ENCODE data around the gene FHOD1.

The FHOD1 gene

DNA sequence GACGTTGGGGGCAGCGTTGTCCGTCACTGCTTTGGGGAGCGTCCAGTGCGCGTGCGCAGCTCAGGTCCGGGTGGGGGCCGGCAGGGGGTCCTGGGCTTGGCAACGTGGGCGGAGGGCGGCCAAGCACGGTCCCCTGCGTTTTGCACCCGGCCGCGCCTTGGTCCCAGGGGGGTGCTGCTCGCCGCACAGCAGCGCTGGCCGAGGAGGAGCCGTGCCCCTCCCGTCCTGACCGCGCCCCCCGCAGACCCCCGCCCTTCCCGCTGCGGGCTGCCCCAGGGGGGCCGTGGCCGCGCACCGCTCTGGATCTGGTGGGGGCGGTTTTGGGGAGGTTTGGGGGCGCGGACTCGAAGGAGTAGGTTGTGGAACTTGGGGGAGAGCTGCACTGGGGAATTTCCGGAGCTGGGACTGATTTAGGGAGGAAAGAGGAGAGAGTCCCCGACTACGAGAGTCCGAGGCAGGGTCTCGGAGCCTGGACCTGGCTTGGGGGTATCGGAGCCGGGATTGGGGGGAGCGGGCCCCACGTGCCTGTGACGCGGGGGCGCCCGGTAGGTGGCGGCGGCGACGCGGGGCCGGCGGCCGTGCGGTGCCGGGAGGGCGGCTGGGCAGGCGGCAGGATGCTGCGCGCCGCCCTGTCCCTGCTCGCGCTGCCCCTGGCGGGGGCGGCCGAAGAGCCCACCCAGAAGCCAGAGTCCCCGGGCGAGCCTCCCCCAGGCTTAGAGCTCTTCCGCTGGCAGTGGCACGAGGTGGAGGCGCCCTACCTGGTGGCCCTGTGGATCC lies 1.3 kb upstream of the FHOD1 start, which contains the start of gene SLC9A5:
Gene SLC9A5 (plus strand): TSS at position 579 of the 777 bp plus-strand sequence. CDS start 36 bp downstream, at position 615.
- DNase-seq: peak; percentile 65

DNA sequence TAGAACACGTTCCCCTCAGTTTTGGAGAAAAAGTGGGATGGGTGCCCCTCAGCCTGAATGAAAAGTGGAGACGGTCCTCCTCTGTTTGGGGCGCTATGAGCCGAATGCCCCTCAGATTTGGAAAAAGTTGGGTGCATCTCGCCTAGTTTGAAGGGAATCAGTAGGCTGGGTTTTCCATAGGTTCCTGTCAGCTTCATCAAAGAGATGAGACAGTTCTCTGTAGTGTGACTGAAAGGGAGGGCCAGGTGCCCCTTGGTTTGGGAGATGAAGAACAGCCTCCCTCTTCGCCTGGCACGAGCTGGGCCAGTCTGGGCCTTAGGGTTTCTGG lies 756 bp upstream of the FHOD1 start:
- DNase-seq: no peak

DNA sequence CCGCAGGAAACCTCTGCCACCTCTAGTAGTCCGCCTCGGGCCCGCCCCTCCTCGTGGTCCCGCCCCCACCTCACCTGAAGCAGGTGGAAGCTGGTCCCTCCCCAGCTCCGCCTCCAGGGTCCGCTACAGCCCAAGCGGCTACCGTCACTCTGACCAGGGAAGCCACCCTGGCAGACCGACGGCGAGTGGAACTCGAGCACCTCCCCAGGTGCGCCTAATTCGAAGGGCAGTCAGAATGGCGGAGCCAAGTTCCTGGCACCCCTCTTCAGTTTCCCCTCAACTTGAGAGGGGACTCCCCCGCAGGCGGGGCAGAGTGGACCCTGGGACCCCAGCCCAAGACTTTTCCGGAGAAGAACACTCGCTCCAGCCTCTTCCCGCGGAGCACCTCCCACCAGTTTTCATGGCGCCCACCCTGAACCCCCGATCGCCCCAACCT lies 507 bp downstream of the FHOD1 start:
- no peak for DNase-seq

DNA sequence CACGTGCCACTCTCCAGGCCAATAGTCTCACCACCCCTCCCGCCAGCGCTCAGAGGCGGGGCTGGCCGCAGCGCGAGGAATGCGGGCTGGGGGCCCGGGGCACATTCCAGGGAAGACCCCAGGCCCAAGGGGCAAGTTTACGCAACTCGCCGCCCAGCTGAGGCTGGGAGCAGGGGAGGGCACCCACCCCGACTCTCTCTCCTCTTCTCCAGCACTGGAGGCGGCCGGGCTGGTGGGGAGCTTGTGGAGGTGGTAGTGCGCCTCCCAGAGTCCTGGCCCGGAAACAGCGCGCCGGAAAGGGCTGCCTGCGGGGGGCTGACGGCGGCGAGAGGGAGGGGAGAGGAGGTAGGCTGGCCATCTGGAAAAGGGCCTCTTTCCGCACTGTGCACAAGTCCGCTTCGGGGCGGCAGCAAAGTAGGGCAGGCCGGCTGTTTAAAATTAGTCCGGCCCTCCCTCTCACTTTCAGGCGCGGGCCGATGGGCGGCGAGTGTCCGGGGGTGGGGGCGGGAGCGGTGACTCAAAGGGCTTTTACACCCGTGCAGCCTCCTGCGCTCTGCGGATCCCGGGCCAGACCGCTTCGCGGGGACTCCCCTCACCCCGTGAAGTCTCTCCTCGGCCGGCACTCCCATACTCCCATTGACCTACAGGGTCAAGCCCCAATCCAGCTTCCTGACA lies 1.1 kb downstream of the FHOD1 start:
- peak; percentile 90 for DNase-seq

DNA sequence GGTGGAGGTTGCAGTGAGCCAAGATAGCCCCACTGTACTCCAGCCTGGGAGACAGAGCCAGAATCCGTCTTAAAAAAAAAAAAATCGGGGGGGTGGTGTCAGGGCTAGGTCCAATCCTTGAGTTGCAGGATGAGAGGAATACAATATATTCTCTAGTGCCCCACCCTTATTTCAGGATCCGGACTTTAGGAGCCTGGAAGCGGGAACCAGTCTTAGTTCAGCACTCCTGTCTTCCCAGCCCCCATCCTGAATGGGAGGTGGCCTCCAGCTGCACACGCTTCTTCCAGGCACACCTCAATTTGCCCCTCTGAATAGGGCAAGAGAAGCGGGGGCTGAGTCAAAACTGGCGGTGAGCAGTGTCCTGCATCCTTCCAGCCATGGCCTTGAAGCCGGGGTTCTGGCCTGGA lies 1.6 kb downstream of the FHOD1 start:
- DNase-seq: no peak

DNA sequence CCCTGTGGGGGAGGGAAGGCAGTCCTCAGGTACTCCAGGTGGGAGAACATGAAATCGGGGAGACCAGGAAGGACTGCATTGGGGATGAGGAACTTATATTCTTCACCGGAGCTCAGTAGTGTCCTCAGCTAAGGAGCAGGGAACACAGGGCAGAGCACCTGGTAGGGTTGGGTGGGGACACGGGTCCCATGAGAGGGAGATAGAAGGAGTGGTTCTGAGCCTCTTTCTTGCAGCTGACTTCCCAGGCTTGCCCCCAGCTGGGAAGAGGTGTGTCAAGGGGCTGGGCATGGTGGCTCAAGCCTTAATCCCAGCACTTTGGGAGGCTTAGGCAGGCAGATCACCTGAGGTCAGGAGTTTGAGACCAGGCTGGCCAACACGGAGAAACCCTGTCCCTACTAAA lies 2.1 kb downstream of the FHOD1 start:
- no peak for DNase-seq

DNA sequence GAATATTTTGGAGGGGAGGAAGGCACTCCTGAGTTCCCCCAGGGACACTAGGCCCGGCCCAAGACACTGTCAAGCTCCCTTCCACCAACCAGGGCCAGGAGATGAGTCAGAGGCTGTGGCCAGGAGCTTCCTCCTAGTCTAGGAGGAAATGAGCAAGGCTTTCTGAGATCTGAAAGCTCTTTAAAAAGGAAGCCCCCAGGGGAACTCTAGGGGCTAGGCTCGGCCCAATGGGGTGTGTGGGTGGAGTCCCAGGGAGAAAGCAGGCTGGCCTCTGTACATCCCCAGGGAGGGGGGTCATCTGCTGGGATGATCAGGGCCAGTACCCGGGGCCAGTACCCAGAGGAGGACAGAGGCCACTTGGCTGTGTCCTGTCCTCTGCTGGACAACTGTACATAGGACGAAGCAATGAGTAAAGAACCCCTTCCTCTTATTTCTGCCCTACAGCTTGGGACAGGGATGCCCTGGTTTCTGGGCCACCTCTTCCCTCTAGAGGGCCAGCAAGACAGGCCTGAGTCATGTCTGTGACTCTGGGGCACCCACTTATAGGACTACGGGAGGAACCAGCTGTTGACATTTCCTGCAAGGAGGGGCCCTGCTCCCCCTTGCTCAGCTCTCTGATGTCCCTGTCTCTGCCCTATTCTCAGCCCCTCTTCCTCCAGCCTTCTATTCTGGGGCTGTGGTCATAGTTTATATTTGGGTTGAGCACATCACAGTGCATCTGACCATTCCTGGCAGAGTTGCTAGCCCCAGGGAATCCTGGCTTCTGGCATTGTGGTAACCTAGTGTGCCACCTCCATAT lies 2.7 kb downstream of the FHOD1 start:
- DNase-seq: peak; percentile 62

DNA sequence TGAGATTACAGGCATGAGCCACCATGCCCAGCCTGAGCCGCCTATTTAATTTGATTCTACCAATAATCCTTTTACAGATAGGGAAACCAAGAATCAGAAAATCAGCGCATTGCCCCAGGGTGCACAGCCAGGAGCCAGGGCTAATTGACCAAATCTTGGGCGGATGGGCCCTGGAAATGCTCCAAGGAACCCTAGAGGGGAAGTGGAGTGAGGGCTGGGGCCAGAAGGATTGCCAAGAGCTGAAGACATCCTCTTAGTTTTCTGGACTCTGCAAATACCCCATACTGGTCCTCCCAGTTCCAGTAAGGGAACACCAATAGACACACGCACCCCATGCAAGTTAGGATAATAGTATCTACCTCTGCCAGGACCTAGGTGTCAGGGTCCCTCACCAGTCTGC lies 3.8 kb downstream of the FHOD1 start:
- DNase-seq: no peak

DNA sequence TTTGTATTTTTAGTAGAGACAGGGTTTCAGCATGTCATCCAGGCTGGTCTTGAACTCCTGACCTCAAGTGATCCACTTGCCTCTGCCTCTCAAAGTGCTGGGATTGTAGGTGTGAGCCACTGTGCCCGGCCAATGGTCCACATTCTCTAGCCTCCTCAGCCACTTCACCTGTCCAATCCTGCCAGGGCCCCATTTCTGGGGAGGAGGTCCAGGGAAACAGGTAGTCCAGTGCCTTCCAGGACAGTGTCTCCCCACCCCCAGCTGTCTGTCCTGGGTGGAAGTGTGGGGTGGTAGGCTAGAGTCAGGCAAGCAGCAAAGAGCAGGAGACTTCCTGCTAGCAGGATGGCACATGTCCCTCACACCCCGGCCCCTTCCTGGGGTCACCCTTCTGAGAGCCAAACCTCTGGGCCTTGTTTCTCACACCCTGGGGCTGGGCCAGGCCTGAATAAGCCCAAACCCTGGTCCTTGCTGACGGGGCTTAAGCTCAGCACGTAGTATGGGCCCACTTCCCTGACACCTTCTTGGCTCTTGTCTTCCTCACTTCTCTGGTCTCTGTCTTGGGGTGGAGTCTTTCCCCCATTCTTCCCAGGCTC lies 5.0 kb downstream of the FHOD1 start:
- no peak for DNase-seq

DNA sequence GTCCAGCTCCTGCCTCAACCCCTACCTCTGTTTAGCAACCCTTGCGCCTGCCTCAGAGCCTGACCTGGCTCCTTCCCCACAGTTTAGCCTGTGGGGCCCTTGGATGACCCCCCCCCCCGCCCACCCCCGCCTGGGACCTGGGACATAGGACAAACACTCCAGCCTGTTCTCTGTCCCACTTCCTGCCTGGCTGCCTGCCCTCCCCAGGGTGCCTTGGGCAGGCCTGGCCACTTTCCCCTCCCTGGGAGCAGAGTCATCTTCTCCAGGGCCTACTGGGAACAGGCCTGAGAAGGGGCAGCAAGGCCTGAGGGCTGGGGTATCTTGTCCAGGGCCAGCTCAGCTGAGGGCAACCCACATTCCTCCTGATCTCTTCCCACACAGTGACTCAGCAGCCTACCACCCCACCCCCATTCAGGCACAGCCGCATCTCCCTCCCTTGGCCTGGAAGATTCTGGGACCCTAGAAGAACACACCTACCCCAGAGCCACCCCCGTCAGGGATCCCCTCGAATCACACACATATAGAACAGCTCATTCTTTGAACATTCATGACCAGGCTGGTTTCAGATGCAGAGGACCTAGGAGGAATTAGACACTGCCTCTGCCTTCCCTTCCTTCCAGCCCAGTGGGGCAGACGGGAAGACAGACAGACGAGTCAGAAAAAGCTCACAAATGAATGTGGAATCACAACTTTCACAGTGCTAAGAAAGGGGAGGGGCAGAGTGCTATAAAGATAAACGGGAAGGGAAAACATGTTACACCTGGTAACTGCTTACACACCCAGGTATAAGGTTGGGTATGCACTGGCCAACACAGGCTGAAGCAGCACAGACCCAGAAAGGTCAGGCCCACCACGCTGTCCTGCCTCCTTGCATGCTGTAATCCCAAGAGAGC lies 6.0 kb downstream of the FHOD1 start:
- peak; percentile 34 for DNase-seq

DNA sequence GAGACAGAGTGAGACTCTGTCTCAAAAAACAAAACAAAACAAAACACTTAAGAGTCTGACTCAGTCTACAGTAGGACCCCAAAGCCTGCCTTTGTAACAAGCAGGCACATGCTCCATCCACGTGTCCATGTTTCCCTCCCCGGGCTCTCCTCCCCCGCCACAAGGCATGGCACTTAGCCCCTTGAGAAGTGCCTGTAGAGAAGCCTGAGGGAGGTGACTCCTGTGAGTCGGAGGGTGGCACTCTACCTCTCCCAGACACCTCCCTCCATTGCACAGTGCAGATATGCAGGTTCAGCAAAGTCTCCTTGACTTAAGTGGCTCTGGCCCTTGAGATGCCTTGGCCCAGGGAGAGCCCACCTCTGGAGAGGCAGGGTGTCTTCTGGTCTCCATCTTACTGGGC lies 6.8 kb downstream of the FHOD1 start:
- DNase-seq: no peak

DNA sequence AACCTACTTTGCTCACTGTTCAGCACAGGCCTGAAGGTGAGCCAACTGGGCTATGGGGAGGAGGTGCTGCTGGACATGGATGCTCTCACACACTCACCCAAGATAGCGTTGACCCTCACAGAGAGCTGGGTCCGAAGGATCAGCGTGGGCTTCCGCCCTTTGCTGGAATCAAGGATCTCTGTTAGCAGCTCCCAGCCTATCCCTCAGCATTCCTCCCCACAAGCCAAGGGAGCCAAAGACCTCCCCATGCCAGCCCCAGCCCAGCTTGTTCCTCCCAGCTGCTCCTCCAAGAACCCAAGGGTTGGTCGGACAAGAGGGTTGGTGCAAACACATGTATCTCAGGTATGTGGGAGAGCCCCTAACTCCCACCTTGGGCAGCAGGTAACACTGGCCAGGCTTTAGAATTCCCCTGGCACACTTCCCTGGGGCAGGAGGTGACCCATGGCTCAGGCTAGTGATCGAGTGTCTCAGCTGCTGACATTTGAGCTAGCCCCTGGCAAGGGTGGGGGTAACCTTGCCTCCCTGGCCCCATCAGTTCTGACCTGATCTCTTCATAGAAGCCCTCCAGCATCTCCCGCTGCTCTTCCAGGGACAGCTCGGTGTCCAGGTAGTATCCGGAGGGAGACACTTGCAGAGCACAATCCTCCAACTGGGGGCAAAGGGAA lies 8.3 kb downstream of the FHOD1 start:
- no peak for DNase-seq

DNA sequence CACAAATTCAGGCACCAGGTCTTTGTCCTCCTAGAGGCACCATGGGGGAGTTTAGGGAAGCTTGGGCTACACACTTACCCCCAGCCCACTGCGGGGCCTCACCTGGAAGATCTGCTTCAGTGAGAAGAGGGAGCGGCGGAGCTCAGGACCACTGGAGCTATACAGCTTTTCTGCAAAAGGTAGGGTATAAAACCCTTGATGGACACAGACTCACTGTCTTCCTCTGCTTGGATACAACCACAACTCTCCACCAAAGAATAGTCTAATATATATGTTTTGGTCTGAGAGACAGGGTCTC lies 9.1 kb downstream of the FHOD1 start:
- no peak for DNase-seq

DNA sequence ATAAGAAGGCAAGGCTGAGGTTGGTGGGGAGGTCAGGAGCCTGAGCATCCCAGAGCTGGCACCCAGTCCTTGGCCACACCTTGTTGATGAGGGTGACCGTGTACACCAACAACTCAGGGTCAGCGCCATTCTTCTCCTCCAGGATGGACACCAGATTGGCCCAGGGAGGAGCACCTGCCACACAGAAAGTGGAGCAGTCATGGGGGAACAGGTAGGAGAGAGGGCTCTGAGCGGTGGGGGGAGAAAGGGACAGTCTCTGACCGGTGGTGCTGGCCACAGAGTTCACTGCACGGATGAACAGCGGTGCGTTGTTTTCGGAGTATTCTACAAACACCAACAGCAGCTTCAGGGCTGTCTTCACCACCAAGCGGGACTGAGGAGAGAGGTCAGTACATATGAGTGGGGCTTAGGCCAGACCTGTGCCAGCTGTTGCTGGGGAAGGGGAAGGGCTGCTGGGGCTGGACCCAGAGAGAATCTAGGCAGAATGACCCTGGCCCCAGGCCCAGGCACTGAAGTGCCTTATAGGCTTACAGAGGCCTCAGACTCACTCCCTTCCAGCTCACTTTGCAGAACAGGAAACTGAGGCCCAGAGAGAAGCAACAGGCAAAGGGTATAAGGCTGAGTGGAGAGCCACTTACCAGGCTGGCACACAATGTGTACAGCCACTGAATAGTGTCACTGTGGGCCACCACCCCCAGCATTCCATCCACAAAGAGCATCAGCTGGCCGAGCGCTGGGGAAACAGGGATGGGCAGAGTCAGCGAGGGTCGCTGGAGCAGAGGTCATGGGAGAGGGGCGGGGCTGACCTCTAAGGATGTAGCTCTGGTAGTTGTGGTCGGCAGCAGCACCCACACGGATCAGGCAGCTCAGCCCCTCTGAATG lies 9.6 kb downstream of the FHOD1 start:
- no peak for DNase-seq

DNA sequence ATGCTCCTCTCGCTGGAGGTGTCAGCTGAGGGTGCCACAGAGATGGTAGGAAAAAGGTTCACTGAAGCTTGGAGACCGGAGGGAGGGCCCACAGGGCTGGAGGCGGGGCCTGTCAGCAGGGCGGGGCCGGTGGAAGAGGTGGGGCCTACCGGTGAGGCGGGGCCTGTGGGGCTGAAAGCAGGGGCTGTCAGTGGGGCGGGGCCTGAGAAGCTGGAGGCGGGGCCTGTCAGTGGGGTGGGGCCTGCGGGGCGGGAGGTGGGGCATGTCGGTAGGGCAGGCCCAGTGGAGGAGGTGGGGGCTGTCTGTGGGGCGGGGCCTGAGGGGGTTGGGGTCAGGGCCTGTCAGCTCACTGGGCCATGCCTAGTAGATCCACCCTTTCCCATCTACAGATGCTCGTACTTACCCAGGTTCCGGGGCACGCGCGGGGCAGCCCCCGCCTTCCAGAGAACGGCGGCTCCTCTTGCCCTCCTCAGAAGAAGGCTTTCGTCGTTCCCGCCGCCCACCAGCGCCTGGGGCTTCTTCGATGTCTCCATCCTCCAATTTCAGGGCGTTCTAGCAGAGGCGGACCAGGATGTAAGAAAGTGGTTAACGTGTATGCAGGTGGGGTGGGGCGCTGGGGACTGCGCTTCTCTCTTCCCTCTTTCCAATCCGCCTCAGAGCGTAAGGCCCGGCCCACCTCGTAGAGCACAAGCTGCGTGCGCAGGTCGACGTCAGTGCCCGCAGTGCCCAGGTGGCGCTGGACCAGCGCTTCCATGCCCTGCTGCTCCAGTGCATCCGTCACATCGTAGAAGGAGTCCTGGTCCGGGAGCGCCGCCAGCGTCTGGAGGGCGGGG lies 10.5 kb downstream of the FHOD1 start:
- DNase-seq: no peak

DNA sequence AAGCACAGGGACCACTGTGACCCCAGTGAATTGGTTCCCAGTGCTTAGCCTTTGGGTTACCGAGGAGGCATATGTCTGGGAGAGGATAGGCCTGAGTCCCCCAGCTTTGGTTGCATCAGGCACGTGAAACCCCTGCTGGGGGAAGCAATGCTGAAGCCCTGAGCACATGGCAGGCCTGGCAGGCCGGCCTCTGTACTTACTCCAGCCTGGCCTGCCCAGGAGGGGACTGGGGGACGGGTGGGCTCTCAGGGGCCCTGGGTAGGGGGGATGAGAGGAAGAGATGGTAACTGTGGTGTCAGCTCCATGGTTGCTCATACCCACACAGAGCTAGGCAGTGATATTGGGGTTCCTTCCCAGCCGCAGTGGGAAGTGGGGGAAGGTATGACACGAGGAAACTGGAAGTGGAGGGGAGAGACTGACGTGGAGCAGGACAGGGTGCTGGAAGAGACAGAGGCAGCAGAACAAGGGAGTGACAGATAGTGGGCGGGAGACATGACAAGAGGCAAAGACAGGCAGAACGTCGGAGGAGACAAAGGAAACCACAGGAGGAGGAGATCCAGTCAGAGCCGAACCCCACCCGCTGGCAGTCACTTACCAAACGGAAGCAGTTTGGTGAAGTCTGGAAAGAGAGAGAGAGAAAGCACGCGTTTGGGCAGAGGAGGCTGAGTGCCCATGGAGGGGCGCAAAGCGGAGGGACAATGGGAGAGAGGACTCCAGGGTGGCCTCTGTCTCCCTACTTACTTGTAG lies 11.3 kb downstream of the FHOD1 start:
- DNase-seq: no peak

DNA sequence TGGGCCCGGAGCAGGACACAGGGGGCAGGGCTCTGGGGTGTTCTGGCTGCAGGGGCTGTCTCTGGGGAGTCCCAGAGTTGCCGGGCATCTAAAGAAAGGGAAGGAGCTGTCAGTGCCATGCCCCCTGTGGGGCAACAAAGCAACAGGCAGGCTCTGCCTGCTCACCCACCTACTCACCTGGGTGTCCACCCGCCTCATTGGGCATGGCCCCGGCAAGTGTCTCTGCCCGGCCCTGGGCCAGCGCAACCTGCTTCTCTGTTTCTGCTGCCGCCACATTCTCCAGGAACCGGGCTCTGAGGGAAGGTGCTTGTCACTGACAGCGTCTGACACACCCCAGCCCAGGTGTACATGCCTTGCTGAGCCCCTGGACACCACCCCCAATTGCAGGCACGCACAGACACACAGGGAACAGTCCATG lies 13.1 kb downstream of the FHOD1 start:
- DNase-seq: no peak

DNA sequence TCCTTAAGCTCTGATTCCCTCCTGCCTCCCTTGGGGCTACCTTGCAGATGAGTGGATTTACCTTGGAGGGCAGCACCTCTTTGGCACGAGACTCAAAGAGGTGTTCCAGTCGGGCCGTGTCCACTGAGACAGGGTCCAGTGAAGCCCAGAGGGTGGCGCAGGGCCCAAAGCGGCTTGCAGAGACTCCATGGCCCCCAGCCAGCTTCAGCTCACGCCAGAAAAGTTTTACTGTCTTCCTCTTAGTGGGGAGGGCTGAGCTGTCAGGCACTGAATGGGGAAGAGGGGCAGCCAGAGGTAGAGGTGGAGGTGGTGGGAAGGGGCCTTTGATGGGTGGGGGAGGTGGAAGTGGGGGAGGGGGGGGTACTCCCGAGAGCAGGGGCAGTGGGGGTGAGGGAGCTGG lies 13.7 kb downstream of the FHOD1 start:
- DNase-seq: peak; percentile 16

Measured in left hindlimb (tissue), 1 donor.